ENCODE data around the gene DISP3.

DISP3 gene

GRCh38 chr1:11531314-11531870 is 52.4 kb downstream of the DISP3 start:
- no peak for DNase-seq

DNA sequence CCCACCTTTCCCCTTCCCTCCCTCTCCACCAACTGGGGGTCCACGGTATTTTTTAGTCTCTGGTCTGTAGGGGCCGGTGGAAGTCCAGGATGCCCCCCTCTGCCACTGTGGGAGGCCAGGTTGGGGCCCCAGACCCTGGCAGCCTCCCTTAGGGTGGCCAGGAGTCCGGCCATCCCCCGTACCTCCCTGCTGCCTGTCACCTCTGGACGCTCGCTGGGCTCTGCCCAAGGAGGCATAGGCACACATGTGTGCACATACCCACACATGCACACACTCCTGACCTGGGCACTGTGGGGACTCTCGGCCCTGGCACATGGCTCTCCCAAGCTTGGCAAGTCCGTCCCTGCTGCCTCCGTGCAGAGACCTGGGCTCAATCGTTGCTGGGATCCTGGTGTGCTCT is 53.0 kb downstream of the DISP3 start:
- no peak for DNase-seq

DNA sequence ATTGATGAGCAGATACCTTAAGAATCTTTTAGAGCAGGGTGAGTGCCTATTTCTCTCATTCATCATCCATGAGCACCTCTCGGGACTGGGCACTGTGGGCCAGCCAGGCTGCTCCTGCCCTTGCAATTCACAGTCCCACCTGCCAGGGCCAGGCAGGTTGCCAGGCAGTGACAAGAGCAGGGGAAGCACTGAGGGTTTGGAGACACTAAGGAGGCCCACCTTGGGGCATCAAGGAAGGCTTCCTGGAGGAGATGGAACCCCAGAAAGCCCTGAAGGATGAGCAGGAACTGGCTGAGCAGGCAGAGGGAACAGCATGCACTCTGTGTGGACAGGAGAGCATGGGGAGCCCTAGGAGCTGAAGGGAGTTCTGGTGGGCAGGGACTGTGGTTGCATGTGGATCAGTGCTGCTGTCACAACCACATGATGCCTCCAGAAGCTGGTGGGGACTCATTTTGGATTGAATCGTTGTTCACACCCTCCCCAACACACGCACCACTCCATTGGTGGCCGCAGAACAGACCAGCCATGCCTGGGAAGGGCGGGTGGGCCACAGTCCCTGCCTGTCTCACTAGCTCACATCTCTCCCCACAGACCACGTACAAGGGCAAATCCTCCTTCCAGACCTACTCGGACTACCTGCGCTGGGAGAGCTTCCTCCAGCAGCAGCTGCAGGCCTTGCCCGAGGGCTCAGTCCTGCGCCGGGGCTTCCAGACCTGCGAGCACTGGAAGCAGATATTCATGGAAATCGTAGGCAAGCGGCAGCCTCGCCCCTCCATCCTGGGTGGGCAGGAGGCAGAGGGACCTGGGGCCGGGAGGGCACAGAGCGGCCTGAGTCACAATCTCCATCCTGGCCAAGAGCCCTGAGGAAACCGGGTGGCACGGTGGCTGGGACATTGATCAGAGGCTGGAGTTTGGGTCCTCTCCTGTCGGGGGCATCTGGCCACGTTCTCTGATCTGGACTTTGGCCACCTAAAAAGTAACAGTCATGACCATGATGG is 55.1 kb downstream of the DISP3 start:
- DNase-seq, result no peak

- no peak for DNase-seq
Observed at GRCh38 chr1:11534846-11535245, 55.9 kb downstream of the DISP3 start.

- no peak for DNase-seq
Observed at GRCh38 chr1:11535316-11535715, 56.4 kb downstream of the DISP3 start.

DNA sequence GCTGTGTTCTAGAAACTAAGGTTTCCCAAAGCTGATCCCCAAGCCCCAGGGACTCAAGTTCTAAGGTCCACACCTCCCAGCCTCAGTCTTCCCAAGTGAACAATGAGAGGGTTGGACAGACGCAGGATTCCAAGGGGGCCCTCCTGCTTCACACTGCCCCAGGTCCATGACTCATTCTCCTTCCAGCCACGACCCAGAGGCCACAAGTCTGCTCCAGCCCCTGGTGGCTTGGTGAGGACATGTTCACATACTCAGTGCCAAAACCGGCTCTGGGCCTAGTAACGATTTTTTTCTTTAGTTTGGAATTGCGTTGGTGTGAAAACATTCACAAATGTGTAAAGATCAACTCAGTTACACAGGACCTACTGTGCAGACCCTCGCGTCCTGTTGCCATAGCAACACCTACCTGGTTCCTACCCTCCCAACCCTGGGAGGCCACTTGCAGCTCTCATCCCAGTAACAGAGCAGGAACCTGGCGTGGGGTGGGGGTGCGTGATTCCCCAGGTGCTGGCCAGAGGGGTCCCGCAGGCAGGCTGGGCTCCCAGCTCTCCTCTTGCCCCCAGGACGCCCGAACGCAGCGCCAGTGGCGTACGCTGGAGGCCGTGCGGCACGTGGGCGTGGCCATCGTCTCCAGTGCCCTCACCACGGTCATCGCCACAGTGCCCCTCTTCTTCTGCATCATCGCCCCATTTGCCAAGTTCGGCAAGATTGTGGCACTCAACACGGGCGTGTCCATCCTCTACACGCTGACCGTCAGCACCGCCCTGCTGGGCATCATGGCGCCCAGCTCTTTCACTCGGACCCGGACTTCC is 57.0 kb downstream of the DISP3 start:
- DNase-seq, result no peak

DNA sequence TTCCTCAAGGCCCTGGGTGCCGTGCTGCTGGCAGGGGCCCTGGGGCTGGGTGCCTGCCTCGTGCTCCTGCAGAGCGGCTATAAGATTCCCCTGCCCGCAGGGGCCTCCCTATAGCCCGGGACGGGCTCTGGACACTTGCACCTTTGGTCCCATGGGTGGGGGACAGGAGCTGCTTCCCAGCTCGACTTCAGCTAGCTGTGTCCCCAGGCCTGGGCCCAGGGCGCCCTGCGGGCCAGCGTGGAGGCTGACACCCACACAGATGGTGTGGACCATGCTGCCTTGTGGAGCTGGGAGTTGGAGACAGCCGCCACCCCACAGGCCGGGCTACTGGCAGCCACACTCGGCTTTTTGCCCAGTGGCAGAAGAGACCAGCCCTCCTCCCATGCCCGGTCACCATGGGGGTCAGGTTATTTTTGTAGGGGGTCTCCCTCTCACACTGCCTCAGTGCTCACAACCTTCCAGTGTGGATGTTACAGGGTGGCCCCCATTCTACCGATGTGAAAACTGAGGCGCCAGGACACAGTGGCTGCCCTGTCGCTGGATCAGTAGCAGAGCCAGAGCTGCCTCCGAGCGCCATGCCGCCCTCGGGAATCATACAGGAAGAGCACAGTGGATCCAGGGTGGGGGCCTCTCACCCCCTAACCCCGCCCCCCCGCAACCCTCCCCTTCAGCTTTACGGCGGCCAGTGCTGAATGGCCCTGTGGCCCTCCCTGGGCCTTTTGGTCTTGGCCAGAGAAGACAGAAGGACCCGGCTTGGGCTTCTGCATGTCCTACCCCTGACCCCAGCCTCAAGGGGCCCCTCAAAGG is 57.8 kb downstream of the DISP3 start:
- DNase-seq, result no peak

DNA sequence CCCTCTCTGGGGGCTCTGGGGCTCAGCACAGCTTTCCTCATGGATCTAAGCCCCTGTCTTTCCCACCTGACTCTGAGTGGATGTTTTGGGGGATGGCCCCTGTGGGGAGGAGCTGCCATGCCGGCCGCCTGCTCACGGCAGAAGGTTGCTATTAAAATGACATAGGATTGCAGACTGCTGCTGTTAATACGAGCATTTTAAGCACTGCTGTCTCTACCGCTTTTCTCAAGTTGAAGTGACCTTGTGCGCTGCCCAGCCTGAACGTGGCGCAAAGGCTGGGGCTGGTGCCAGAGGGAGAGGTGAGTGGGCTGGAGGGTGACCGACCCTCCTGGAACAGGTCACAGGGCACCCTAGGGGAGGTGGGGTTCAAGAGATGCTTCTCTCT is 58.4 kb downstream of the DISP3 start:
- no peak for DNase-seq

- no peak for DNase-seq
Observed at GRCh38 chr1:11537854-11538591, 59.1 kb downstream of the DISP3 start.

DNA sequence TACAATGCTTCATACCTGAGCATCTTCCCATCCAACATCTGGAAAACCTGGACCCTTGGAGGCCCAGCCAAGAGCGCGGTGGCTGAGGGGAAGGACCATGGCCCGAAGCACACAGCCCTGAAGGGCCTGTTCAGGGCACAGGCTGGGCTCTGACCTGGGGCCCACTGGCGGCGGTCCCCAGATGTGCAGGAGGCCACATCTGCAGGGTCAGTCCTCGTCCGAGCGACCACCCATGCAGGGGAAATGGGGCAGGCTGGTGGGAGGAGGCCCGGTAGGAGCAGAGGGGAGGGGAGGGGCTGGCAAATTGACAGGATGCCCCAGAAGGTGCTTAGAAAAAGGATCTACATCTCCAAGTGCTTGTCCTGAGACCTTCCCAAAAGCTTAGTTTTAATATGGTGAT is 59.9 kb downstream of the DISP3 start:
- DNase-seq, result no peak

DNA sequence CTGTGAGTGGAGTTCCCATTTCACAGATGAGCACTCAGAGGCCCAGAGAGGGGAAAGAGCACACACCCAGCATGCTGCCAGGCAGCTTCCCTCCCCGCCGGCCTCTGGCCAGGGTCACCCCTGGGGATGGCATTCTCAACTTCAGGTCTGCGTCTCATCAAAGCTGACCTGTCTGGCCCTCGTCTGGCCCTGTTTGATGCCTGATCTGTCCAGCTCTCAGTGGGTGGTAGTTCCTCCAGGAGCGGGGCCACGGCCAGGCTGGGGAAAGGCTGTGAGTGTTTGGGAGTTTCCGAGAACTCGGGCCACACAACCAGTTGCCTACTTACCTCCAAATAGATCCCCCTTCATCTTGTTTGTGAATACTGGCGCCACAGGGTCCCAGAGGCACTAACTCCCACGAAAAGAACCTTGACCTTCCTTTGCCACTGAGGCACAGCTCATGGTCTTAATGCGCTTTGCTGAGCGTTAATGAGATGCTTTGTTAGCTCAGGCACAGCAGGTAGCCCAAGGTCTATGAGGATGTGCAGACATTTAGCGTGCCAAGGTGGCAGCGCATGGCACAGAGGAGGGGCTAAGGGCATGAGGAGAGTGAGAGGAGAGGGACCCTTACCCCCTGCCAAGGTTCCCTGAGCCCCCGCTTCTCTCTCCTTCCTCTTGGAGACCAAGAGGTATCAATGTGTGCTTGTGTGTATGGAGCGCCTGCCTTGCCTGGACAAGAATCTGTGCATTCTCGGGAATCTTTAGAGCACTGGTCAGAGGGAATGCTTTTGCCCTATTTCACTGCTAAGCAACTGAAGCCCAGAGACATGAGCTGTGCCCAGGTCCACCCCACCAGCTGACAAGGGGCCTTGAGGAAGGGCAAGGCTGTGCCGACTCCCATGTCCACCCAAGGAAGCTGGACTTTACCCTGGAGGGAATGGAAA is 61.2 kb downstream of the DISP3 start:
- no peak for DNase-seq

- DNase-seq, result no peak
Observed at GRCh38 chr1:11540773-11541160, 61.8 kb downstream of the DISP3 start.

- DNase-seq, result no peak
Observed at GRCh38 chr1:11541236-11541635, 62.3 kb downstream of the DISP3 start.

DNA sequence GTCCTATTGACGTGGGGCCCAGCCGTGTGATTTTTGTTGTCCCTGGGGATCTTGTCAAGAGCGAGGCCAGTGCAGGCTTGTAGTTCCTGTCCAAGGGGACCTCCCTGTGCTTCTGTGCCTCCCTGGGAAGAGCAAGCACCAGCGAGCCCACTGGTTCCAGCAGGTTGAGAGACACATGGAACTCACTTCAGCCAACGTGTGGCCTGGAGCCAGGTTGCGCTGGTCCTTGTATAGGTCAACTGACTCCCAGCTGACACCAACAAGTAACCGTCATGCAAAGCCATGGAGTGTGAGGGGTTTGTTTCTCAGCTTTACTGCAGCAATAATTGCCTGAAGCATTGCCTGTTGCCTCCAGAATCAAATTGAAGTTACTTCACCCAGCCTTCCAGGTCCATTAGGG is 63.0 kb downstream of the DISP3 start:
- DNase-seq, result no peak

- DNase-seq, result no peak
Observed at GRCh38 chr1:11543392-11543791, 64.4 kb downstream of the DISP3 start.

- DNase-seq, result no peak
Observed at GRCh38 chr1:11543796-11544195, 64.8 kb downstream of the DISP3 start.

DNA sequence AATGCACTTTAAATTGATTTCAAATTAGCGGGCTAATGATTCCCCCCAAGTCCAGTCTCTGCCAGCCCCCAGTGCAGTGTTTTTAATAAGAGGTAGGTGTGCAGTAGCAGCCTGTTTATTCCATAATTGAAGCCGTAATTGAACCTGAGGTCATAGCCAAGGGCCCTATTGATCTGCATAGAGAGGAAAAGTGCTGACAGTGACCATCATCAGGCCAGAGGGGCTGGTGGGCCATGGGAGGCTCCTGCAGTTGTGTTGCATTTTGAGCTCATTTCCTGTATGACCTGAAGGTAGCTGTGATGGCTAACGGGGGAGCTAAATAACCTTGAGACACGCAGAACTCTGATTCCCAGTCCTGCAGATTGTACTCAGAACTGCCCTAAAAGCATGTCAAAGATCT is 67.5 kb downstream of the DISP3 start:
- no peak for DNase-seq

DNA sequence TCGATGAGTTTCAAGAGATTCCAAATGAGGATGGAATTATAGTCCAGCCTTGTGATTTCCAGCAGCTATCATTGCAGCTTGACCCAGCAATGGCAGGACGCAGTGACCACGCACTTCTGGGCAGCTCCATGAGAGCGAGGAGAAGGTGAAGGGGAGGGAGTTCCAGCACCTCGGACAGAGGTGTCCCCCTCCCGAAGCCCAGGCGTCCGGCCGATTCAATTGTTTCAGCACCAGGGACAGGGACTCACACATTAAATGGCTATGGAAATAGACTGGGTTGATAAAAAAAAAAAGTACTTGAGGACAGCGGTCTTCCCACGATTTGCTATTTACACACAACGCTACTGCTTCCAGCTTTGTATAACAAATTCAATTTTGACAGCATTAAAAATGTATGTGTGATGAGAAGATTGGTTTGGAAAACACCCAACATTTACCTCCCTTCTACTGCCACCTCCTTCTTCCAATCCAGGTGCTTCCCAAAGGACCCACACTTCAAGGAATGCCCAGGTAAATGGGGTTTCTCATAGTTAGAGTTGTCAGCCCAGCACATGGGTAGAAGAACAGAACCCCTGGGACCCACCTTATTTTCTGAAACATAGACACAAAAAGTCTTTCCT is 71.8 kb downstream of the DISP3 start:
- DNase-seq, result no peak

- DNase-seq, result no peak
Observed at GRCh38 chr1:11558276-11558675, 79.3 kb downstream of the DISP3 start.

GRCh38 chr1:11558871-11559590 is 80.1 kb downstream of the DISP3 start:
- DNase-seq, result no peak

Data from stimulated activated CD4-positive, alpha-beta T cell treated with anti-CD3 and anti-CD28 coated beads, Interleukin-12 subunit alpha, Interleukin-12 subunit beta, amount 100 ng/mL, for 4 hours (primary cell).